Inflammatory macrophage (primary cell): ENCODE results near the gene MAGI2.
A peak's percentile ranks its signal among the peaks of the same experiment; 100 is the strongest.

Experiments used
- DNase-seq, 2 donors: peaks; one replicate each; pipeline ENCODE4 v3.0.0-alpha.2; 2020 to 2022
- total RNA-seq, 18 experiments: gene quantifications; one replicate each; lab custom pipeline; 2026; ENCODE audit warnings: mixed read lengths in 6 of 18, inconsistent platforms in 2 of 18; lab: John Stamatoyannopoulos, UW

Gene MAGI2
- total RNA-seq, result 0.44 to 3.6 (median 0.72) reads per million in 18 experiments

- peak; percentile 5 to 16 for DNase-seq
Measured at GRCh38 chr7:79453558-79454360, at the start of gene MAGI2. Gene MAGI2 (minus strand): TSS chr7:79453667. CDS start chr7:79453320, 347 bp downstream.

- DNase-seq, result no peak
Measured at GRCh38 chr7:79502151-79502550, 48.7 kb upstream of the MAGI2 start.

- no peak for DNase-seq
Measured at GRCh38 chr7:79500759-79501158, 47.3 kb upstream of the MAGI2 start.

GRCh38 chr7:79497728-79498127, 44.3 kb upstream of the MAGI2 start:
- DNase-seq, result no peak

- no peak for DNase-seq
Measured at GRCh38 chr7:79495544-79496272, 42.2 kb upstream of the MAGI2 start.

GRCh38 chr7:79494046-79494445, 40.6 kb upstream of the MAGI2 start:
- no peak for DNase-seq

GRCh38 chr7:79489371-79489770, 35.9 kb upstream of the MAGI2 start:
- DNase-seq, result no peak

- DNase-seq, result no peak
Measured at GRCh38 chr7:79478386-79478785, 24.9 kb upstream of the MAGI2 start.

- DNase-seq, result no peak
Measured at GRCh38 chr7:79475455-79475854, 22.0 kb upstream of the MAGI2 start.

GRCh38 chr7:79471699-79472098, 18.2 kb upstream of the MAGI2 start:
- no peak for DNase-seq

- DNase-seq, result no peak
Measured at GRCh38 chr7:79471283-79471682, 17.8 kb upstream of the MAGI2 start.

- DNase-seq, result peak in 1 of 2 donors; percentile 4
Measured at GRCh38 chr7:79465551-79465950, 12.1 kb upstream of the MAGI2 start.

- no peak for DNase-seq
Measured at GRCh38 chr7:79464051-79464450, 10.6 kb upstream of the MAGI2 start.

GRCh38 chr7:79462390-79462789, 8.9 kb upstream of the MAGI2 start:
- DNase-seq, result no peak

- DNase-seq, result no peak
Measured at GRCh38 chr7:79461660-79462059, 8.2 kb upstream of the MAGI2 start.

- DNase-seq, result no peak
Measured at GRCh38 chr7:79459381-79459780, 5.9 kb upstream of the MAGI2 start.

- DNase-seq, result no peak
Measured at GRCh38 chr7:79458796-79459195, 5.3 kb upstream of the MAGI2 start.

GRCh38 chr7:79455173-79455790, 1.8 kb upstream of the MAGI2 start:
- DNase-seq, result no peak

GRCh38 chr7:79454361-79454960, 994 bp upstream of the MAGI2 start:
- DNase-seq, result peak in 1 of 2 donors; percentile 4

- DNase-seq, result no peak
Measured at GRCh38 chr7:79453266-79453557, 255 bp downstream of the MAGI2 start.

- no peak for DNase-seq
Measured at GRCh38 chr7:79452495-79453265, 787 bp downstream of the MAGI2 start.

- peak in 1 of 2 donors; percentile 9 for DNase-seq
Measured at GRCh38 chr7:79452032-79452494, 1.4 kb downstream of the MAGI2 start.
